Activated naive CD8-positive, alpha-beta T cell (primary cell): ENCODE measurements around the gene PRR14.

ENCODE experiments used
- H3K27ac Mint-ChIP-seq: one replicate; pipeline ENCODE4 v1.8.0; 2021; ENCODE audit warnings: mixed read lengths
- H3K27me3 Mint-ChIP-seq: one replicate; pipeline ENCODE4 v1.8.0; 2021; ENCODE audit warnings: mixed read lengths
- H3K36me3 Mint-ChIP-seq: one replicate; pipeline ENCODE4 v1.8.0; 2021; ENCODE audit warnings: mixed read lengths
- H3K4me1 Mint-ChIP-seq: one replicate; pipeline ENCODE4 v1.8.0; 2021; ENCODE audit warnings: low read depth, mixed read lengths
- H3K4me3 Mint-ChIP-seq: one replicate; pipeline ENCODE4 v1.8.0; 2021; ENCODE audit warnings: mild to moderate bottlenecking, mixed read lengths
- H3K9me3 Mint-ChIP-seq: one replicate; pipeline ENCODE4 v1.8.0; 2021; ENCODE audit warnings: low read depth, mixed read lengths

Gene PRR14

GRCh38 chr16:30650369-30651123 is at the start of gene PRR14:
PRR14 (plus strand) TSS chr16:30650960; CDS start chr16:30651646, 686 bp downstream.
- peak within 1 kb of the TSS; percentile 97 for H3K4me3 Mint-ChIP-seq
- no peaks in the 10 kb centered on the region for H3K9me3 Mint-ChIP-seq
- H3K36me3 Mint-ChIP-seq: no peaks in the 10 kb centered on the region
- H3K4me1 Mint-ChIP-seq: peaks cover 23% of the 10 kb centered on the region
- H3K27ac Mint-ChIP-seq: peak within 1 kb of the TSS; percentile 98
- no peaks in the 10 kb centered on the region for H3K27me3 Mint-ChIP-seq

GRCh38 chr16:30601966-30602365 is 48.8 kb upstream of the PRR14 start:
- no peaks in the 10 kb centered on the region for H3K36me3 Mint-ChIP-seq
- H3K4me3 Mint-ChIP-seq: no peak overlapping the region
- H3K4me1 Mint-ChIP-seq: peaks cover 4% of the 10 kb centered on the region
- H3K27me3 Mint-ChIP-seq: no peaks in the 10 kb centered on the region
- H3K27ac Mint-ChIP-seq: peak overlapping the region; percentile 54
- no peaks in the 10 kb centered on the region for H3K9me3 Mint-ChIP-seq

DNA sequence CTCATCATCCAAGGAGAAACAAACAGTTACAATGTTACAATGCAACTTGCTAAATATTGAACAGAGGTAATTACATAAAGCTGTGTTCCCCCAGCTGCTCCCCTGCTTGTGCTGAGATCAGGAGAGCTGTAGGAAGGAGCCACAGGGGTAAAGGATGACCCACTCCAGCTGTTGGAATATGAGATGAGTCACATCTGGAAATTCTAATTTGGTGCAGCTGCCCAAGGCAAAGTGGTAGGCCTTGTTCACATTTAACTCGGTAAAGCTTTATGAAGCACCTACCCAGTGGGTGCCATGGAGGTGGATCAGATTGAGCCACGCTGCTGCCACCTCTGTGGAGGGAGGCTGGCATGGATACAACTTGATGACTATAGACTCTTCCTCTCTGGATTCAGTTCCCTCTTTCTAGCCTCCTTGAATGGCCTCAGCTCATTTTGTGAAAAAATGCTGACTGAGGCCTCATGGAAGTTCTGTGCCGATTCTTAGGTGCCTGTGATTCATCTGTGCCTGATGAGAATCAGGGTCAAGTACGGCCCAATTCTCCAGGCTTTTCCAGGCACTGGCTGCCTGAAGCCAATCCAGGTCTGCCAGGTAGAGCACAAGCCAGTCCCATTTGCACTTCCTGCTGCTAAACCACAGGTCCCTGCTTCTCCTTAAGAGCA is 48.0 kb upstream of the PRR14 start:
- no peaks in the 10 kb centered on the region for H3K9me3 Mint-ChIP-seq
- H3K36me3 Mint-ChIP-seq: no peaks in the 10 kb centered on the region
- no peak overlapping the region for H3K4me3 Mint-ChIP-seq
- H3K27ac Mint-ChIP-seq: peak overlapping the region; percentile 22
- peaks cover 6% of the 10 kb centered on the region for H3K4me1 Mint-ChIP-seq
- no peaks in the 10 kb centered on the region for H3K27me3 Mint-ChIP-seq

- no peaks in the 10 kb centered on the region for H3K9me3 Mint-ChIP-seq
- H3K27ac Mint-ChIP-seq: peak overlapping the region; percentile 22
- peaks cover 9% of the 10 kb centered on the region for H3K4me1 Mint-ChIP-seq
- no peak overlapping the region for H3K4me3 Mint-ChIP-seq
- no peaks in the 10 kb centered on the region for H3K36me3 Mint-ChIP-seq
- no peaks in the 10 kb centered on the region for H3K27me3 Mint-ChIP-seq
These were observed 46.8 kb upstream of the PRR14 start for GRCh38 chr16:30603945-30604315.

DNA sequence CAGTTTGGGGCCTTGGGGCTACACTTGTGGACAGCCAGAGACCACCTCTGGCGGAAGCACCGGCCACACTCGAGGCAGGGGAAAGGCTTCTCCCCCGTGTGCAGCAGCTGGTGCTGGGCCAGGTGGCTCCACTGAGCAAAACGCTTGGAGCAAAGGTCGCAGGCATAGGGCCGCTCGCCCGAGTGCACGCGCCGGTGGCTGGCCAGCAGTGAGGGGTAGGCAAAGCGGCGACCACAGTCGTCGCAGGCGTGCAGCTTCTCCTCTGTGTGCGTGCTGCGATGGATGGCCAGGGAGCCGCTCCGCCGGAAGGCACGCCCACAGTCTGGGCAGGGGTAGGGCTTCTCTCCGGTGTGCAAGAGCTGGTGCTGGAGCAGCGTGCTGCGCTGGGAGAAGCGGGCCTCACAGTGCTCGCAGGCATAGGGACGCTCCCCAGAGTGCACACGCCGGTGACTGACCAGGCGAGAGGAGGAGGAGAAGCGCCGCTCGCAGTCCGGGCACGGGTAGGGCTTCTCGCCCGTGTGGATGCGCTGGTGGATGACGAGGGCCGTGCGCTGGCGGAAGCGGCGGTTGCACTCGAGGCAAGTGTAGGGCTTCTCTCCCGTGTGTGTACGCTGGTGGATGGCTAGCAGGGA is 46.3 kb upstream of the PRR14 start:
- no peaks in the 10 kb centered on the region for H3K36me3 Mint-ChIP-seq
- peaks cover 12% of the 10 kb centered on the region for H3K4me1 Mint-ChIP-seq
- no peak overlapping the region for H3K27ac Mint-ChIP-seq
- H3K4me3 Mint-ChIP-seq: no peak overlapping the region
- H3K27me3 Mint-ChIP-seq: no peaks in the 10 kb centered on the region
- H3K9me3 Mint-ChIP-seq: no peaks in the 10 kb centered on the region

- no peaks in the 10 kb centered on the region for H3K36me3 Mint-ChIP-seq
- no peak overlapping the region for H3K27ac Mint-ChIP-seq
- no peak overlapping the region for H3K4me3 Mint-ChIP-seq
- no peaks in the 10 kb centered on the region for H3K9me3 Mint-ChIP-seq
- peaks cover 12% of the 10 kb centered on the region for H3K4me1 Mint-ChIP-seq
- H3K27me3 Mint-ChIP-seq: no peaks in the 10 kb centered on the region
These were observed 45.6 kb upstream of the PRR14 start for GRCh38 chr16:30605158-30605557.

DNA sequence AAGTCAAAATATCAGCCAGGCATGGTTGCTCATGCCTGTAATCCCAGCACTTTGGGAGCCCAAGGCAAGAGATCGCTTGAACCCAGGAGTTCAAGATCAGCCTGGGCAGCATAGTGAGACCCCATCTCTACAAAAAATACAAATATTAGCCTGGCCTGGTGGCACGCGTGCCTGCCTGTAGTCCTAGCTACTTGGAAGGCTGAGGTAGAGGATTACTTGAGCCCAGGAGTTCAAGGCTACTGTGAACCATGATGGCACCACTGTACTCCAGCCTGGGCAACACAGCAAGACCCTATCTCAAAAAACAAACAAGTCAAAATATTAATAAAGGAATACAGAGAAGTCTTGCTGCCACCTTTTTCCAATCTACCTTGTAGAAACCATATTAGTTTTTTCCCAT is 44.8 kb upstream of the PRR14 start:
- no peaks in the 10 kb centered on the region for H3K36me3 Mint-ChIP-seq
- H3K4me3 Mint-ChIP-seq: no peak overlapping the region
- H3K9me3 Mint-ChIP-seq: no peaks in the 10 kb centered on the region
- H3K4me1 Mint-ChIP-seq: peaks cover 17% of the 10 kb centered on the region
- H3K27ac Mint-ChIP-seq: no peak overlapping the region
- no peaks in the 10 kb centered on the region for H3K27me3 Mint-ChIP-seq

DNA sequence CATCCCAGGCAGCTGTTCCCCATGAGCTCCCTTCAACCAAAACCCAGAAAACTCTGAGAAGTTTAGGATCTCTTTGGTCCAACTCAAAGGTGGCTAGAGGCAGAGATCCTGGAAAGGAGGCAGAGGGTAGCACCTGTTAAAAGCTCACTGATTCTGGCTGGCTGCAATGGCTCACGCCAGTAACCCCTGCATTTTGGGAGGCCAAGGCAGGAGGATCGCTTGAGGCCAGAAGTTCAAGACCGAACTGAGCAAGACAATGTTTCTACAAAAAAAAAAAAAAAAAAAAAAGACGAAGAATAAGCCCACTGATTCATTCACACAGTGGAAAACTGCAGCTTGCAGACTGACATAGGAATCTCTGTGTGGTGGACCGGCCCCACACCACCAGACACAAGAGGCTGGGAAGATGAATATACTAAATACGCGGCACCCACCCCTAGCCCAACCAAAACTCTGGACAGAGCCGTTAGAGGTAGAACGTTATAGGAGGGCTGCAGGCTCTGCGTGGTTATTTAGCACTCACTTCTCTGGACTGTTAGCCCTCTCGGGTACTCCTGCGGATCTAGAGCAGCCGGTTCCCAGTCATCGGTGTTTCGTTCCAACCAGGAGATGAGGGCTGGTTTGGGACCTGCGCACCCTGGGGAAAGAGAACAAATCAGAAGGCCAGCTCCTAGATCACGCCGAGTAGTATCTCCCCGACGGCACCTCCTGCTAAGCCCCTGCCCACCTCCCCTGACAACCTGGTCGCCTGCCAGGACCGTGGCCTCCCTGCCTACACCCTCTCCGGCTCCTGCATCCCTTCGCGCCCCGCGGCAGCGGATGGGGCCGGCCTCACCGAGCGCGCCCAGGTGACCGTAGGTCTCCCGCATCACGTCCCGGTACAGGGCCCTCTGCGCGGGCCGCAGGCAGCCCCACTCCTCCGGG is 41.5 kb upstream of the PRR14 start:
- H3K27ac Mint-ChIP-seq: peak overlapping the region; percentile 99
- no peaks in the 10 kb centered on the region for H3K27me3 Mint-ChIP-seq
- peak overlapping the region; percentile 95 for H3K4me3 Mint-ChIP-seq
- no peaks in the 10 kb centered on the region for H3K36me3 Mint-ChIP-seq
- no peaks in the 10 kb centered on the region for H3K9me3 Mint-ChIP-seq
- peaks cover 17% of the 10 kb centered on the region for H3K4me1 Mint-ChIP-seq

GRCh38 chr16:30609926-30610839 is 40.6 kb upstream of the PRR14 start, which contains the start of gene ZNF689:
ZNF689 (minus strand) TSS chr16:30610389; CDS start chr16:30610041, 348 bp downstream.
- H3K9me3 Mint-ChIP-seq: no peaks in the 10 kb centered on the region
- peak within 1 kb of the TSS; percentile 99 for H3K27ac Mint-ChIP-seq
- H3K36me3 Mint-ChIP-seq: no peaks in the 10 kb centered on the region
- peaks cover 17% of the 10 kb centered on the region for H3K4me1 Mint-ChIP-seq
- H3K4me3 Mint-ChIP-seq: peak within 1 kb of the TSS; percentile 95
- no peaks in the 10 kb centered on the region for H3K27me3 Mint-ChIP-seq

DNA sequence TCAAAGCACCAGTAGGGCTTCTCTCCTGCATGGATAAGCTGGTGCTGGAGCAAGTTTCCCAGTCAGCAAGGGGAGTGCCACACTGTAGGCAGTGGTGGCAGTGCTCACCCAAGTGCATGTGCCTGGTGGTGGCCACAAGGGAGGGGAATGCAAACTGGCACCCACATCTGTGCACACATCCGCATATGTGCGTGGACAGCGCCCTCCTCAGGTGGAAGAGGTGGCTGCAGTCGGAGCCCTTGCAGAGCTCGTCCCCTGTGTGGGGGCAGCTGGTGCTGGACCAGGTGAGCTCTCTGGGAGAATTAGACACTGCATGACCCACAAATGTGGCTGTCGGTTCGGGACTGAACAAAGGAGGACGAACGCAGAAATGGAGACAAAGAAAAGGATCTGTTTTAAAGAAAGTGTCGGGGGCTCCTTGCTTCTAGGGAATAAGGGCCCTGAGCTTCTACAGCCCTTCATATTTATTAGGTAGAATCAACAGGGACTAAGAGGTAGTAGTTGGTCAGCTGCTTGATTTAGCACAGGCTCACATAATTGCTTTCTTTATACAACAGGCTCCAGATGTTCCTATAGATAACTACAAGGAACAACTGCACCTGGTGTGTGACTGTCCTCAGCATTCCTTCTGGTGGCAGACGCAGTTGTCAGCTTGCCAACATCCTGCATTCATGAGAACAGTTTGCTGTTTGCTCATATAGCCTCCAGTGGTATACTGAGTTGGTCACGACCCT is 35.2 kb upstream of the PRR14 start:
- Mint-ChIP-seq H3K36me3 (no peaks in the 10 kb centered on the region), H3K27ac (peak overlapping the region; percentile 5), H3K27me3 (no peaks in the 10 kb centered on the region), H3K4me1 (peaks cover 1% of the 10 kb centered on the region), H3K4me3 (no peak overlapping the region), H3K9me3 (no peaks in the 10 kb centered on the region)

- Mint-ChIP-seq H3K4me3 (no peak overlapping the region), H3K9me3 (no peaks in the 10 kb centered on the region), H3K27ac (no peak overlapping the region), H3K36me3 (no peaks in the 10 kb centered on the region), H3K4me1 (no peaks in the 10 kb centered on the region), H3K27me3 (no peaks in the 10 kb centered on the region)
These were observed 31.6 kb upstream of the PRR14 start for GRCh38 chr16:30619202-30619601.

- Mint-ChIP-seq H3K27me3 (no peaks in the 10 kb centered on the region), H3K36me3 (no peaks in the 10 kb centered on the region), H3K4me1 (no peaks in the 10 kb centered on the region), H3K9me3 (no peaks in the 10 kb centered on the region), H3K4me3 (no peak overlapping the region), H3K27ac (no peak overlapping the region)
These were observed 31.1 kb upstream of the PRR14 start for GRCh38 chr16:30619638-30620037.

DNA sequence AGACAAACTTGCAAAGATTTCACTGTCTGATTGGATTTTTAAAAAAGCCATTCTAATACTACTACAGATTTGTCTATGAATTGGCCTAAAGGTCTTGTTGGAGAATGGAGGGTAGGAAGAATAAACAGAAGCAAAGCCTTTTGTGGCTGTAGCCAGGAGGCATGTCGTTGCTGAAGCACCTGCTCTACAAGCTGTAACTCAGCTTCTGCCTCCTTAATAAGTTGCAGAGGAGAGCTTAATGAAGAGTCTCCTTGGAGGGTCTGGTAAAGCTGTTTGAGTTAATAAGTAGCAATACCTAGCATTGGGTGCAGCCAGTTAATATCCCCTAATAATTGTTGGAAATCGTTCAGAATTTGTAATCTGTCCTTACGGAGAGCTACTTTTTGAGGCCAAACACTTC is 30.6 kb upstream of the PRR14 start:
- Mint-ChIP-seq H3K36me3 (no peaks in the 10 kb centered on the region), H3K4me1 (no peaks in the 10 kb centered on the region), H3K9me3 (no peaks in the 10 kb centered on the region), H3K27me3 (no peaks in the 10 kb centered on the region), H3K27ac (no peak overlapping the region), H3K4me3 (no peak overlapping the region)
